TTC549 (cell line): Measurements from ENCODE around the gene SLC35G6.
"Not testable (repeated sequence)": the region's sequence is repeated elsewhere in the genome, so short reads cannot be mapped to it uniquely, and the experiment has no call there.

Source experiments
- FAIRE-seq: peaks from 2 replicates; lab custom pipeline; 2012; peaks lifted over from hg19 to GRCh38; lab: Jason Lieb, UNC

The SLC35G6 gene

DNA sequence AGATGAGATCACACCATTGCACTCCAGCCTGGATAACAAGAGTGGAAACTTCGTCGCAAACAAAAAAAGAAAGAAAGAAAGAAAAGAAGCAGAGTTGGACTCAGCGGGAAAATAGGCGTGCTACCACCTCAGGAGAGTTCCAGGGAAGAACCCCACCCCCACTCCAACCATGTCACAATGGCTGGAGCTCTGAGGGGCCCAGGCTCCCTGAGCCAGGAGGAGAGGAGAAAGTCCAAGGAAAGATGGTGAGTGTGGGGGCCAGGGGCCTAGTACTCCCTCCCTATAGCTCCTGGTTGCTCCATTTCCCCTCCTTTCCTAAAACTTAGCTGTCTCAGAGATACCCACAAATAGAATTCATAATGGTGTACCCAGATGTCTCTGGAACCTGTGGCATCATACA lies at the start of gene SLC35G6:
SLC35G6 (plus strand) TSS at position 172 of the 400 bp plus-strand sequence; CDS start at position 243, 71 bp downstream.
- not testable (repeated sequence) for FAIRE-seq

DNA sequence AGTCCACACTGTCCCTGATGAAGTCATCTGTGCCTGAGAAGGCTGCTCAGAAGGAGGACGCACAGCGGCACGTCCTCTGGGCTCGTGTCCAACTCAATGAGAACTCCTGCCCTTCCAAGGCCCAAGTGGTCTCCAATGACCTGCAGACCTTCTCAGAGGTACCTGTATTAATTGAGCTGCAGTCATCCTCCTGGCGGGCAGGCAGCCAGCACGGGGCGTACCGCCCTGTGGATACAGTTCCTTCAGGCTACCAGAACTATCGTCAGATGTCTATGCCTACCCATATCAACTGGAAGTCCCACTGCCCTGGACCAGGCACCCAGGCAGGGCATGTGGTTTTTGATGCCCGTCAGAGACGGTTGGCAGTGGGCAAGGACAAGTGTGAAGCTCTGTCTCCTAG lies 49.0 kb upstream of the SLC35G6 start:
- FAIRE-seq = no peak

DNA sequence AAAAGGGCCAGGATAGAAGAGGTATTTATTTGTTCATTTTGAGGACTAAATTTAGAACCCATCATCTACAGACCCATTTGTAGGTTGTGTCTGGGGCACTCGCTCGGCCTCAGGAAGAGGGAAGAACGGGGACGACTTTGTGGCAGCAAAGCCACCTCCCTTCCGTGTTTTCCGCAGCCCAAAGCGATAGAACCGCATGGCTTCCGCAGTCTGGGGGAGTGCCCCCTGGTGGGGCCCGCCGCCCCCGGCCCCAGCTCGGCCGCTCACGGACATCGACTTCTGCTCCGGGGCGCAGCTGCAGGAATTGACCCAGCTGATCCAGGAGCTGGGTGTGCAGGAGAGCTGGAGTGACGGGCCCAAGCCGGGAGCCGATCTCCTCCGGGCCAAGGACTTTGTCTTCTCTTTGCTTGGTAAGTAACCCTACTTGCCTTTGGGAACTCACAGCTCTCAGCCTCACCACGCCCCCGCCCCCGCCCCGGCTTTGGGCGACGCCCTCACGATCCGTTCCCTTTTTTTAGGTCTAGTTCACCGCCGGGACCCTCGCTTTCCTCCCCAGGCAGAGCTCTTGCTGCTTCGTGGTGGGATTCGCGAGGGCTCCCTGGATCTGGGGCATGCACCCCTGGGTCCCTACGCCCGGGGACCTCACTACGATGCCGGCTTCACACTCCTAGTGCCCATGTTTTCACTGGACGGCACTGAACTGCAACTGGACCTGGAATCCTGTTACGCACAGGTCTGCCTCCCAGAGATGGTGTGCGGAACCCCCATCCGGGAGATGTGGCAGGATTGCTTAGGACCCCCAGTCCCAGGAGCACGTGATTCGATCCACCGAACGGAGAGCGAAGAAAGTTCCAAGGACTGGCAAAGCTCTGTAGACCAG lies 45.3 kb upstream of the SLC35G6 start:
- no peak for FAIRE-seq

DNA sequence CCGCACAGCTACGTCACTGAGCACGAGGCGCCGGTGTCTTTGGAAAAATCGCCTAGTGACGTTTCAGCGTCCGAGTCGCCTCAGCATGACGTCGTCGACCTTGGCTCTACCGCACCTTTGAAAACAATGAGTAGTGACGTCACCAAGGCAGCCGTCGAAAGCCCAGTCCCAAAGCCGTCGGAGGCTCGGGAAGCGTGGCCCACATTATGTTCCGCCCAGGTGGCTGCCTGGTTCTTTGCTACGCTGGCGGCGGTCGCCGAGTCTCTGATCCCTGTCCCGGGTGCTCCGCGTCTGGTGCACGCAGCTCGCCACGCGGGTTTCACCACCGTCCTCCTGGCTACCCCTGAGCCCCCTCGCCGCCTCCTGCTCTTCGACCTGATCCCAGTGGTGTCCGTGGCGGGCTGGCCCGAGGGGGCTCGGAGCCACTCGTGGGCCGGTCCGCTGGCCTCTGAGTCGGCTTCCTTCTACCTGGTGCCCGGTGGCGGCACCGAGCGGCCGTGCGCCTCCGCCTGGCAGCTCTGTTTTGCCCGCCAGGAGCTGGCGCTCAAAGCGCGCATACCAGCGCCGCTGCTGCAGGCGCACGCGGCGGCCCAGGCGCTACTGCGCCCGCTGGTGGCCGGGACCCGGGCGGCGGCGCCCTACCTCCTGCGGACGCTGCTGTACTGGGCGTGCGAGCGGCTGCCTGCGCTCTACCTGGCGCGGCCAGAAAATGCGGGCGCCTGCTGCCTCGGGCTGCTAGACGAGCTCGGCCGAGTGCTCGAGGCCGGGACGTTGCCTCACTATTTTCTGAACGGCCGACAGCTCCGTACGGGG lies 44.5 kb upstream of the SLC35G6 start:
- no peak for FAIRE-seq

DNA sequence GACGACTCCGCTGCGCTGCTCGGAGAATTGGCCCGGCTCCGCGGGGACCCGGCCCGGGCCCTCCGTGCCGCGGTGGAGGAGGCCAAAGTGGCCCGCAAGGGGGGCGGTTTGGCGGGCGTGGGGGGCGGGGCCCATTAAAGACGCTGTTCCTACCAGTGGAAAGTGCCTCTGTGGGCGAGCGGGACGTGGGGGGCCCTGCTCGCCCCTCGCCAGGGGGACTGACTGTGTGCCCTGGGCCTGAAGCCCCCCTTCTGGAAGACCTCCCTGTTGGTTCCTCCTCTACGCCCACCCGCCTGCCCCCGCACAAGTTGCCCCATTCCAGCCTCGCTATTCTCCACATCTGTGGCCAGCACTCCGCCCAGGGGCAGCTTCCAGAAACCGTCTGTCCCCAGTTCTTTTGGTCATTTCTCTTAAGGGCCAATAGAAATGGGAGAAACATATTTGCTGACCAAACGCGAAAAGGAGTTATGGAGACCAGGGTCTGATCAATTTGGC lies 43.8 kb upstream of the SLC35G6 start:
- FAIRE-seq = no peak

DNA sequence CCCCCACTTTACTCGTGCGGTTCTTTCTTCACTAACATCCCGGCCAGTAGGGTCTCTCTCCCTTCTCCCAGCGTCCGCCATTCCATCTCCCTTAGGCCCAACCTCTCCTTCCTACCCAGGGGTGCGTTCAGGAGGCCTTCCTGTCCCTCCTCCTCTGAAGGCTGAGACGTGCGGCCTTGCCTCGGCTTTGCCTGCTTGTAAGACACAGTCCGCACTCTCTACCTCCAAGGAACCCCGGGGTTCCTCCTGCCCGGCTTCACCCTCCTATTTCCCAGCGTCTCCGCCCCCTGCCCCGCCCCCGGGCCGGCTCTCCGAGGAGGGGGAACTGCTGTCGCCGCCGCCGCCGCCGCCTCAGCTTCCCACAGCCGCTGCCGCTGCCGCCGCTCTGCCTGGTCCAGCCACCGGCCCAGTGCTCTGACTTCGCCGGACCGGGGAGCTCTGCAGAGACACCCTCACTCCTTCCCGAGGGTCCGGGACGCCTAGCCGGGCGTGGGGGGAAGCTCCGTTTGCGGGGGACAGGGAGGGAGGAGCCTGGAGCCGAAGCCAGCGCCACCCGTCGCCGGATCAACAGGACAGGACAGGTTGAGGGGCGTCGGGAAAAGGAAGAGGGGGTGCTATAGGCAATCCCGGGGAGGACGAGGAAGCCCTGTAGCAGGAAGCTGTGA lies 43.2 kb upstream of the SLC35G6 start:
- no peak for FAIRE-seq

DNA sequence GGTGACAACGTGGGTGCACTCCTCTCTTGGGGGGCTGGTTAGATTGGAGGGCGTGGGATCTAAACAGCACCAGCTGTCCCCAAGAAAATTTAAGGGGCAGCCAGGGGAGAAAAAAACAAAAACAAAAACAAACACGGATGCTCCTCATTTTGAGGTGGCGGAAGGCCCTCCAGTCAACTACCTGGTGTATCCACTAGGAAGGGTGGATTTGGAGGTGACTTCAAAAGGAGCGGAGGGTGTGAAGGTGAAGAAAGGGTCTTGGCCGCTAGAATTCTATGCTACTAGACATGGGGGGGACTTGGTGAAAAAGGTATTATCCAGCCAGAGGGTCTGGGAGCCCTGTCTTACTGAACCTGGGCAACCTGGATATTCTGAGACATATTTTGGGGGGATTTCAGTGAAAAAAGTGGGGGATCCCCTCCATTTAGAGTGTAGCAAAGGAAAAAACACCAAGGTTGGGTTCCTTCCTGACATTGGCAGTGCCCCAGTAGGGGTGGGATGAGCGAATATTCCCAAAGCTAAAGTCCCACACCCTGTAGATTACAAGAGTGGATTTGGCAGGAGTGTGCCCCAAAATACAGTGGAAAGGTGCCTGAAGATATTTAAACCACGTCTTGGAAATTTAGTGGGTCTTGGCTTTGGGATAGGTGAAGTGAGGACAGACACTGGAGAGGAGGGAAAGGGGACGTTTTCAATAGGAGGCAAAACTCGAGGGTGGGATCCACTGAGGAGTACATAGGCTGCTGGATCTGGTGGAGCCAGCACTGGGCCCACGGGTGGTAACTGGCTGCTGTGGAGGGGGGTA lies 42.4 kb upstream of the SLC35G6 start:
- FAIRE-seq = no peak

DNA sequence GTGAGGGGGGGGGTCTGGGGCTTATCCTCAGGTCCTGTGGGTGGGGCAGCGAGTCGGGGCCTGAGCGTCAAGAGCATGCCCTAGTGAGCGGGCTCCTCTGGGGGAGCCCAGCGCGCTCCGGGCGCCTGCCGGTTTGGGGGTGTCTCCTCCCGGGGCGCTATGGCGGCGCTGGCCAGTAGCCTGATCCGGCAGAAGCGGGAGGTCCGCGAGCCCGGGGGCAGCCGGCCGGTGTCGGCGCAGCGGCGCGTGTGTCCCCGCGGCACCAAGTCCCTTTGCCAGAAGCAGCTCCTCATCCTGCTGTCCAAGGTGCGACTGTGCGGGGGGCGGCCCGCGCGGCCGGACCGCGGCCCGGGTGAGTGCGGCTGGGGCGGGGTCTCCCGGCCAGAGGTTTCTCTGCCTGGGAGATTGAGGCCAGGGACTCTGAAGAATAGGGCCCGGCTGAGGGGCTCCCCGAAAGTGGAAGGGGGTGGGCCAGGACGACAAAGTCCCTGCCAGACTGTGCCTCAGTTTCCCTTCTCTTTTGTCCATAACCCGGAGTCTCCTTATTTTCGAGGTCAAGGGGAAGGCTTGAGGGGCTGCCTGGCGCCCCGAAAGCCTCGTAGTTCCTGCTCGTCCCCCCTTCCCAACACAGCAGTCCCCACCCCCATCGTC lies 41.7 kb upstream of the SLC35G6 start, which contains the start of gene FGF11:
FGF11 (plus strand) TSS at position 51 of the 651 bp plus-strand sequence; CDS start at position 160, 109 bp downstream.
- FAIRE-seq = no peak

DNA sequence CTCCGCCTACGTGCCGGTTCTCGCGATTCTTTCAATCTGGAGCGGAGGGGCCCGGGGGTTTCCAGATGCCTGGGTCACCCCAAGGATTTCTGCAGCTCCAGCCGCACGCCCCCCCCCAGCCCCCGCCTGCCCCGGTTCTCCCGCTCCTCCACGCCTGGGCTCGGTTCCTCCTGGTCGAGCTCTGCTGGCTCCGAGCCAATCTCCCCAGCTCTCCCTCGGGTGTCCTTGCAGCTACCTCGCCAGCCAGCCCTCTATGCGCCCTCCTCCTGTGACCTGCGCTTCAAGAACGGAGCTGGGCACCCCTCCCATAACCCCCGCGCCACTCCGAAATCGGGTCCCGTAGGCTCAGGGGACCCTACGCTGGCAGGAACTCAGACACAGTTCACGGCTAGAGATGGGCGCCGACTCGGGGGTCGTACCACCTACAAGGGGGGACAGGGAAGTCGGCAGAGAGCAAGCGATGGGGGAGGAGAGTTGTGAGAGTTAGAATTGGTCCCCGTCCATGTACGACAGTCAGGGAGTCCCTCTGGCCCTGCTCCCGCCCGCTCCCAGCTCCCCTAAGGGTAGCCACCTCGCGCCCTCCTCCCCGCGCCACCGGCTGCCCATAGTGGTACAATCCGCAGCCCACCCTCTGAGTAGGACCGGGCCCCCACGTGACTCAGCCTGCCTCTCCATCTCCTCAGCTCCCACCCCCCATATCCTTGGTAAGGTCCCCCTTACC lies 41.0 kb upstream of the SLC35G6 start:
- FAIRE-seq = no peak

DNA sequence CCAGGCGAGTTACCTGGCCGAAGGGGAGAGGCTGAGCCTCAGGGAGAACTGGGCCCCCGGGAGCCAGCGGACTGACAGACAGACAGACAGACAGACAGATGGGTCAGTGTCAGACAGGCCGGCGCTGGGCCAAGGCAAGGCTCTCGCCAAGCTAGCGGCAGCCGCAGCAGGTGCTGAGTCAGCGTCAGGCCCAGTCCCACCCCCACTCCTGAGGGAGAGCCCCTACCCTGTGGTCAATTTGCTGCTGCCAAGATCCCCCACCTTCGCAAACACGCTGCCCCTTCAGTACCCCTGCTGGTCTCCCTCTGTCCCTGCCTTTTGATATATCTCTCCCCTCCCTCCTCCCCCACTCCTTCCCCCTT lies 40.4 kb upstream of the SLC35G6 start:
- FAIRE-seq = no peak

DNA sequence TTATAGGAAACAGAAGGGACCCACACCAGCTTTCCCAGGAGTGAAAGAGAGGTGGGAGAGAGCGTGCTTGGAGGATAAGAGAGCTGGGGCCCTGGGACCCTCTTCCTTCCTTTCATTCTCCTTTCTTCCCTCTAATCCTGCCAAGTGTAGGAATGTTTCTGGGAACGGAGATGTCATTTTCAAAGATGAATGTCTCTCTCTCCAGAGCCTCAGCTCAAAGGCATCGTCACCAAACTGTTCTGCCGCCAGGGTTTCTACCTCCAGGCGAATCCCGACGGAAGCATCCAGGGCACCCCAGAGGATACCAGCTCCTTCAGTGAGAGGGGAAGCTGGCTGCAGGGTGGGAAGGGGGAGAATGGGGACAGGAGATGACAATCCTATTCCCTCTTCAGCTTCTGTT lies 40.0 kb upstream of the SLC35G6 start:
- no peak for FAIRE-seq

DNA sequence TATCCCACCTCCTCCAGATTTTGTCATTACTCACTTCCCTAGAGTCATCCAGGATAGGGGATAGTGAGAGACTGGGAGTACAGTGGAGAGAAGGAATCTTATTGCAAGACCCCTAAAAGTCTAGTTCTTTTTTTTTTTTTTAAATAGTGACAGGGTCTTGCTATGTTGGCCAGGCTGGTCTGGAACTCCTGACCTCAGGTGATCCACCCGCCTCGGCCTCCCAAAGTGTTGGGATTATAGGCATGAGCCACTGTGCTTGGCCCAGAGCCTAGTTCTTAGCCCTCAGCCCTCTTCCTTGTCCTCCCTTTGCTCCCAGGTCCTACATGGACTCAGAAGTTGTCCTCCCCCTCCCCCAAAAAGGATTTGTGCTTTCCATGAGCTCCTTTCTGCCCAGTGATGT lies 39.1 kb upstream of the SLC35G6 start:
- FAIRE-seq = no peak

DNA sequence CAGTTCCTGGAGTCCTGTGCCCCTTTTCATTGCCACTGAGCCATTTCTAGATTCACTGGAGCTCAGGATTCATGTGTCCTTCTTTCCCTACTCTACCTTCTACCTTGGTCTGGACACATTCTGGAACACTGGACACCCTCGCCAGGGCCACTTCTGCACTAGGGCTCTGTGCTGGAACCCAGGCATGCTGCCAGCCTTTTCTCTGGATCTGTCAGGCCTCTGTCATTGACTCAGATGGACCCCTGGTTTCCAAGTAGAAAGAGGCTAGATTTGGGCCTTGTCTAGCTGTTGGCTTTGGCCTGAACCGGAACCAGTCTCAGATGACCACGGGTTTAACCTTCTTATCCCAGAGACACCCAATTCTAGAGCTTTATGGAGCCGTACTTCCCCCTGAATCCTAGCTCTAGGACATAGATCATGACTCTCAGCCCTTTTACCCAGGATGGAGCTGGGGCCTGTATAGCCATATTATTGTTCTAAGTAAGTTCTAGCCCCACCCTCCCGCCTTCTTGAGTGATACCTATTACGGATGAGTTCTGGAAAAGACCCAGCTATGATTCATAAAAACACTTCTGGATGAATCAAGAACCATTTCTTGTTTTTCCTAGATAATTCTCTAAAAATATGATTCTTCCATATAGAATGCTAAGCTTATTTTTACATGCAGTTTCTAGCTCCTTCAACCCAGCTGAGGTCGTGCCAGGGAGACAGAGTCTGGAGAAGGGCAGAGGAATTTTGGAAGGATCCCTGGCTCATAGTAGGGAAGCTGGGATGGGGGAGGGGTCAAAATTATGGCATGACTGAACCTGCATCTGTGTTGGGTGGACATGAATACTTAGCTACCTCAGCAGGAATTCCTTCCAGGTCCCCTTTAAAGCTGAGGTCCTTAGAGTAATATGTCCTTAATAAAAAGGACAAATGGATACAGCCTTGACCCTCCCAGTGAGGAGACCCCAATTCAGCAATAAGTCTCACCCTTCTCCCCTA lies 37.5 kb upstream of the SLC35G6 start:
- FAIRE-seq = no peak

DNA sequence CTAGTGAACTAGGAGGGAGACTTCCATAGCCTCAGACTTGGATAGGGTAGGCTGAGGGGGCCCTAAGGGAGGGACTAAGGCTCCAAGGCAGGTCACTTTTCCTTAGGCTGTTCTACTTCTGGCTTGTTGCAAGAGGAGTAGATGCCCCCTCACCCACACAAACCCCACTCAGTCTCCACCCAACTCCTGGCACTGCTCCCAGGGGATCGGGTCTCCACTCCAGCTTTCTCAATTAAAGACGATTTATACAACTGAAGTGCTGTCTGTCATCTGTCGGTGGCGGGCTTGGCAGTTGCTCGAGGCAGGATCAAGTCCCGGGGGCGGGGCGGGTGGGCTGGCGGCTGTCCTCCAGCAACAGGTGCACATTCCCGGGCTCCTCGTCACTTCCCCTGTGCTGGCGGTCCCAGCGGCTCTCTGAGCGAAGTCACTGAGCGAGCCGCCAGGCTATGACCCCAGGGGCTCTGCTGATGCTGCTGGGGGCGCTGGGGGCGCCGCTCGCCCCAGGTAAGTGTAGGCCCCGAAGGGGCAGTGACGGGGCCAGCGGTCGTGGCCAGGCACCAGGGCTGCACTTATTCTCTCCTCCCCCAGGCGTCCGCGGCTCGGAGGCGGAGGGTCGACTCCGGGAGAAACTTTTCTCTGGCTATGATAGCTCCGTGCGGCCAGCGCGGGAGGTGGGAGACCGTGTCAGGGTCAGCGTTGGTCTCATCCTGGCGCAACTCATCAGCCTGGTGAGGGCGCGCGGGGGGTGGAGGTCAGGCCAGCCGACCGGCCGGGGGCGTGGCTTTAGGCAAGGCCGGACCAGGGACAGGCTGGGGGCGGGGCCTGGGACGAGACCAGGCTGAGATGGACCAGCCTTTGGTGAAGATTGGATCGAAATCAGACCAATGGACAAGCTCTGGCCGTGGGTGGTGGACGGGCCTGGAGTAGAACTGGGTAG lies 36.3 kb upstream of the SLC35G6 start, which contains the start of gene CHRNB1:
CHRNB1 (plus strand) TSS at position 380 of the 937 bp plus-strand sequence; CDS start at position 447, 67 bp downstream.
- no peak for FAIRE-seq

DNA sequence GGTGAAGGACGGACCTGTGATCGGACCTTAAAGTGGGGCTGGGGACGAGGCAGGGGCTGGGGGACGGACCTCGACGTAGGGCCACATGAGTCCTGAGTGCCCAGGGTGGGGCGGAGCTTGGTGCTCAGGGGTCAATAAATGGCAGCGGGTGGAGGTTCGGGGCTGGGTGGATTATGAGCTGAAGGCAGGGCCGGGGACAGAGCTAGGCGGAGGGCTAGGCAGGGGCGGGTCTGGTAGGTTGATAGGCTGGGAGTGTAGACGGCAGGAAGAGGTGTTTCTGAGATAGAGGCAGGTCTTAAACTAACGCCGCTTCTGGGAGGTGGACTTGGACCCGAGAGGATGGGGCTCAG lies 35.7 kb upstream of the SLC35G6 start:
- no peak for FAIRE-seq

DNA sequence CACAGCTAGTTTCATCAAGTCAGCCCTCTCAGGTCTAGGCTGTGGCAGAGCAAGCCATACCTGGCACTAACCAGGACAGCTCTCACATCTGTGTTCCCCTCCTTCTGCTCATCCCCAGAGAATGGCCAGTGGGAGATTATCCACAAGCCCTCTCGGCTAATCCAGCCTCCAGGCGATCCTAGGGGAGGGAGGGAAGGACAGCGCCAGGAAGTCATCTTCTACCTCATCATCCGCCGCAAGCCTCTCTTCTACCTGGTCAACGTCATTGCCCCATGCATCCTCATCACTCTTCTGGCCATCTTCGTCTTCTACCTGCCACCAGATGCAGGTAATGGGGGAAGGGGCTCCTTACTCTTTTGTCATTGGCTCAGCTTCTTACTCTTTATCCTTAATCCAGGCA lies 32.8 kb upstream of the SLC35G6 start:
- no peak for FAIRE-seq

DNA sequence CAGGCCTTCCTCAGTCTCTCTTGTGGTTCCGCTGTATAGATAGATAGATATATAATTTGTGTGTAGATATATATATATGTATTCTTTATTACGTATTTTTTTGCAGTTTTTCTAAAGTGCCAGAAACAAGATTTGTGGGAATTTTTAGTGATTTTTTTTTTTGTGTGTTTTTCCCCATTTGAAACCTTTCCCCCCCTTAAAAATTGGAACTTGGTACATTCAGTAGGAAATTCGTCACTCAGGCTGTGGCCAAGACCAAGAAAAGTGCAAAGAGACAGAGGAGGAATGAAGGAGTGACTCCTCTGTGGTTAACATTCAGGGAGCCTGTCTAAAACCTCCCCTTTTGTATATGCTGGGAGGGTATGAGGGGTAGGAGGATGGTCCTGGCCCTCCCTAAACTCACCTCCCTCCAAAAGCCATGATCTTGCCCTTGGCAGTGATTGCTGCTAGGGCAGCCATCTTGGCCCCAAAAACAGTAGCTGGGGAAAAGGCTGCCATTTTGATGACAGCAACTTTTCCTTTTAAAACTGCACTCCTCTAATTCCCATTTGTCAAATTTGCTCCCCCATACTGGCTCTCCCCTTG lies 21.2 kb upstream of the SLC35G6 start:
- no peak for FAIRE-seq
